Activated effector memory CD4-positive, alpha-beta T cell treated with anti-CD3 and anti-CD28 coated beads, Interleukin-2, amount 50 U/mL, for 16 hours (primary cell): ENCODE results near the gene TPSB2.
"Not testable (repeated sequence)": the region's sequence is repeated elsewhere in the genome, so short reads cannot be mapped to it uniquely, and the experiment has no call there.

Experiments
- DNase-seq: peaks from one replicate; pipeline ENCODE4 v3.0.0-alpha.2; 2020

Gene TPSB2

GRCh38 chr16:1230084-1230470 is at the start of gene TPSB2:
Gene TPSB2, minus strand, starts transcription at chr16:1230184. Its CDS starts 233 bp downstream, at chr16:1229951.
- DNase-seq = not testable (repeated sequence)

DNA sequence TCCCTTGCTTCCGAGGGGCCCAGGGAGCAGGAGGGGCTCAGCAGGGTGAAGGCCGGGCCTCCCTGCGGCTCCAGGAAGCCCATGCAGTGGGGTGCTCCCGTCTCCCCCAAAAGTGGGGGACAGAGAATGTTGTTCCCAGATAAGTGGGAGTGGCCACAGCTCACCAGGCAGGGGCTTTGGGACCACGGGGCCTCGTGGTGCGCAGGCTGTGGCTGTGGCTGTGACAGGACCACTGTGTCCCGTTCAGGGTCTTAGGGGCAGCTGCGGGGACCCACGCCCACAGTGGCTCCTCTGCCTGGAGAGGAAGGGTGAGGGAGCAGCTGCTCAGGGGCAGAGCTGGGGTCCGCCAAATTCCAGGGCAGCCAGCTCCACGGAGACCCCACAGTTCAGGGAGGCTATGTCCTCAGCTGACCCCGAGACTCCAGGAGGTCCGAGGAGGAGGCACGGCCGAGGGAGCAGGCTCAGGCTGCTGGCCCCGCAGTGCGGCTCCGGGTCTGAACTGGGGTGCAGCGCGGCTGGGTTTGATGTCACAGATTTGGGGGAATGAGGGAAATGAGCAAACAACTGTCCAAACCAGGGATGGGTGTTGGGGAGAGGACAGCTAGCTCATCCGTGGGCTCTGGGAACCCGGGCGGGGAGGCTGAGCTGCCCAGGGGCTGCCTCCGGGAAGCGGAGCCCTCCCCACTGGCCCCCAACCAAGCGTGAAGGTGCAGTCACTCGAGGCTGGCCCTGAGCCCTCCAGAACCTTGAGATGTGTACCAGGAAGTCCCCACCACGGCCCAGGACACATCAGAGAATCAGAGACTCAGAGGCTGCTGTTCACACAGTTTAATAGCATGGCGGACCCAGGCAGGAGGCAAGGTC is 49.3 kb upstream of the TPSB2 start:
- no peak for DNase-seq

GRCh38 chr16:1278477-1278876 is 48.5 kb upstream of the TPSB2 start:
- no peak for DNase-seq

DNA sequence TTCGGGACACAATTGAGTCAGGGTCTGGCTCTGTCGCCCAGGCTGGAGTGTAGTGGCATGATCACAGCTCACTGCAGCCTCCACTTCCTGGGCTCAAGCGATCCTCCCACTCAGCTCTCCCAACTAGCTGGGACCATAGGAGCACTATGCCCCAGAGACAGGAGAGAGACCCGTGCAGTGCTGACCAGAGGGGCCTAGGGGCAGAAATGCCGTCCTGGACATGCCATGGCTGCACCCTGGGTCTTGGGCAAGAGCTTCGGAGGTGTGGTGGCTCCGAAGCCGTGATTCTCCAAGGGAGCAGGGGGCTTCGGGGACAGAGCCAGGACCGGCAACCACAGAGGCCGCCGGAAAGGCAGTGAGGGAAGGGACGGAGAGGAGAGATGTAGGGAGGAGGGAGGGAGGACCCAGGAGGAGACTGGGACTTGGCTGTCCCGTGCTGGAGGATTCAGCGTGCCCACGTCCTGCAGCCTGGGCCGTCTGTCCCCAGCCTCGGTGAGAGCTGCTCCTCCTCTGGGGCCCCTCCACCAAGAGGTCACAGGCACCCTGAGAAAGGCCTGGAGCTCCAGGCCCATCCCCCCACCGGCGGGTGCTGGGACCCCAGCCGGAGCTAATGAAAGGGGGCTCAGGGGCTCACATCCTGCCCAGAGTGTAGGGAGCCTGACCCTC is 47.8 kb upstream of the TPSB2 start:
- no peak for DNase-seq

- no peak for DNase-seq
Observed at GRCh38 chr16:1277151-1277598, 47.2 kb upstream of the TPSB2 start.

DNA sequence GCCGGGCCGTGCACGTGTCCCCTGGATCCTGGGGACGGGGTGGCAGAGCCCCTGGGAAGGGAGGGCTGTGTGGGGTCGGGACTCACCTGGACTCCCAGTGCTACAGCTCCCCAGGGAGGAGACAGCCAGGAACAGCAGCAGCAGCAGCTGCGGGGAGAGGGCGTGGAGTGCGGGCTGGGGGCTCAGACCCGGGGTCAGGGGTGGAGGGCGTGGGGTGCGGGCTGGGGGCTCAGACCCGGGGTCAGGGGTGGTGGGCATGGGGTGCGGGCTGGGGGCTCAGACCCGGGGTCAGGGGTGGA is 46.5 kb upstream of the TPSB2 start:
- no peak for DNase-seq

DNA sequence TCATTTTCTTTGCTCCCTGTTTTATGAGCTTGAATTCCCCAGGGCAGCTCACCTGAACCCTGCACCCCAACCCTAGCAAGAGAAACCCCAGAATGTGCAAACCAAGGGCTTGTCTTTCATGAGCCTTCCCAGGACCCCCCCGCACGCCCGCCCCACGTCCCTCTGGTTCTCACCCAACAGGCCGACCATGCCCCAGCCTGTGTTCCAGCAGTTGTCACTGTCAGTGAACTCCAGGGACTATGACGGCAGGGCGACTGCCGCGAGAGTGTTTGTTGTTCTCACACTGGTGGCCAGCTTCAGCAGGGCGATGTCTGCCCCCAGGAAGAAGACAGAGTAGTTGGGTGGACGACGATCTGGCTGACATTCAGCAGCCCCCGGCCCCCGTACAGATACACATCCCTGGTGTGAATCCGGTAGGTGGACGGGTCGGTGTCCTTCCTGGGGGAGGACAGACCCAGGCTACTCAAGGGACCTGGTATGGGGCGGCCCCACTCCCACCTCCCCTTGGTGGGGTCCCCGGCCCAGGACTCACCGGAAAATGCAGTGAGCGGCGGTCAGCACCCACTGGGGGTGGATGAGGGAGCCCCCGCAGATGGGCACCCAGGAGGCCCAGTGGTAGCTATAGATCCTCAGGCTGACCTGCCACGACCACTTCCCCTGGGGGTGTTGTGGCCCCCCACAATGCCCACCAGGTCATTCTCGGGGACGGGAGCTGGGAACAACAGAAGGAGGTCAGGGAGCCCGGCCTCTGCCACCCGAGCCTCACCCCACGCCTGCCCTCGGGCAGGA is 46.0 kb upstream of the TPSB2 start:
- DNase-seq = no peak

- DNase-seq = no peak
Observed at GRCh38 chr16:1274767-1275166, 44.8 kb upstream of the TPSB2 start.

DNA sequence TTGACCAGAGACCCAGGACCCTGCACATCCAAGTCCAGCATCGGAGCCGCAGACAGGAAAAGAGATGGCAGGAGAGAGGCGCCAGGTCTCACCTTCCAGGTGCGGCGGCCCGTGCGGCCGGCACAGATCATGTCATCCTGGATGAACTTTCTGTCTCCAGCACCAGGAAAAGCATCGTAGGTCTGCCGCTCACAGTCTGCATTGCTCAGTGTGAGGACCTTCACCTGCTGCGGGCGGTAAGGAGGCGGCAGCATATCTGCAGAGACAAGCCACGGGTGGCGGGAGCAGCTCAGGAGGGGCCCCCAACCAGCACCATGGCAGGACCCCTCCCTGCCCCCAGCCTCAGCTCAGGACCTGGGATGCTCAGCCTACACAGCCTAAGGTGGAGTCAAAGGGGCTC is 43.8 kb upstream of the TPSB2 start:
- no peak for DNase-seq

- no peak for DNase-seq
Observed at GRCh38 chr16:1272453-1273198, 42.6 kb upstream of the TPSB2 start.

DNA sequence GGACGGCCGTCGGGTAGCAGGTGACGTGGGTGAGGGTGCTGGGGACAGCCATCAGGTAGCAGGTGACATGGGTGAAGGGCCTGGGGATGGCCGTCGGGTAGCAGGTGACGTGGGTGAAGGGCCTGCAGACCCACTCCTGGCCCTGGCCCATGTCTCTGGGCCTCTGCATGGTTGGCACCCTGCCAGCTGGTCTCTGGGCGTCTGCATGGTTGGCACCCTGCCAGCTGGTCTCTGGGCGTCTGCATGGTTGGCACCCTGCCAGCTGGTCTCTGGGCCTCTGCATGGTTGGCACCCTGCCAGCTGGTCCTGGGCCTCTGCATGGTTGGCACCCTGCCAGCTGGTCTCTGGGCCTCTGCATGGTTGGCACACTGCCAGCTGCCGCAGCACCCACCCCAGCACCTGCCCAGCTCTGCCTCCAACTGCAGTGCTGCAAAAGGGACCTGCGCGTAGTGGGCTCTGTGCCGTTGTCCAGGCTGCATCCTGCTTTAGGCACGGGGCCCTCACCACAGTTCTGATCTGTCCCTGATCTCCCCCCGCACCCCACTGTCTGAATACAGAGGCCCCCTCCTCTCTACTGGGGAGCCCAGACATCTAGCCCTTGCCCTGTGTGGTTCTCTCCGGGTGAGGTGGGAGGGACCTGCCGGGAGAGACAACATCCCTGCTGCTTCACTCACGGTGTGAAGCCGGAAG is 41.9 kb upstream of the TPSB2 start:
- DNase-seq = peak; percentile 77

- no peak for DNase-seq
Observed at GRCh38 chr16:1271380-1271723, 41.4 kb upstream of the TPSB2 start.

DNA sequence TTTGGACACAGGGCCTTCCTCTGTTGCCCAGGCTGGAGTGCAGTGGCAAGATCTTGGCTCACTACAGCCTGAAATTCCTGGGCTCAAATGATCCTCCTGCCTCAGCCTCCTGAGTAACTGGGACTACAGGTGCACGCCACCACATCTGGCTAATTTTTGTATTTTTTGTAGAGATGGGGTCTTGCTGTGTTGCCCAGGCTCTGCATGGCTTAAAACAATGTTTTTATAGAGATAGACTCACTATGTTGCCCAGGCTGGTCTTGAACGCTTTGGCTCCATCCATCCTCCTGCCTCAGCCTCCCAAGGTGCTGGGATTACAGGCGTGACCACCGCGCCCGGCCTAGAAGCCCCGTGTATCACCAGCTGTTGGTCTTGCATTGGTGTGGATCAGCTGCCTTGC is 39.4 kb upstream of the TPSB2 start:
- DNase-seq = not testable (repeated sequence)

GRCh38 chr16:1265826-1266225 is 35.8 kb upstream of the TPSB2 start:
- DNase-seq = no peak

DNA sequence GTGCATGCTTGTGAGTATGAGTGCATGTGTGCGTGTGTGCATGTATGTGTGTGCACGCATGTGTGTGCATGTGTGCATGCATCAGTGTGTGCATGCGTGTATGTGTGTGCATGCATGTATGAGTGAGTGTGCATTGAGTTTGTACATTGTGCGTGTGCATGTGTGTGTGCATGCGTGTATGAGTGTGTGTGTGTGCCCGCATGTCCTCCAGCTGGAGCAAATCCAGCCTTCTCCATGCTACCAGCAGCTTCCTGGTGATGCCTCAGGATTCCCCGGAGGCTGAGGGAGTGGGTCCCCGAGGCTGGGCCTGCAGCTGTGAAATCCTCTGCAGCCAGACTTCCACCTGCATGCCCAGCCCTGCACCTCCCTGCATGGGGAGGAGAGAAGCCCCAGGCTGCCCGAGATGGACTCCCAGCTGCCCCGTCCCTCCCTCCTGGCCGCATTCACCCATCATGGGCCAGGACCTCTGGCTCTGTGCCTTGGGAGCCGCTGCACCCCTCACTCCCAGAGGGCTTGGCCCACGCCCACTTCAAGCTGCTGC is 35.2 kb upstream of the TPSB2 start:
- DNase-seq = no peak

GRCh38 chr16:1264345-1265089 is 34.5 kb upstream of the TPSB2 start:
- DNase-seq = no peak

DNA sequence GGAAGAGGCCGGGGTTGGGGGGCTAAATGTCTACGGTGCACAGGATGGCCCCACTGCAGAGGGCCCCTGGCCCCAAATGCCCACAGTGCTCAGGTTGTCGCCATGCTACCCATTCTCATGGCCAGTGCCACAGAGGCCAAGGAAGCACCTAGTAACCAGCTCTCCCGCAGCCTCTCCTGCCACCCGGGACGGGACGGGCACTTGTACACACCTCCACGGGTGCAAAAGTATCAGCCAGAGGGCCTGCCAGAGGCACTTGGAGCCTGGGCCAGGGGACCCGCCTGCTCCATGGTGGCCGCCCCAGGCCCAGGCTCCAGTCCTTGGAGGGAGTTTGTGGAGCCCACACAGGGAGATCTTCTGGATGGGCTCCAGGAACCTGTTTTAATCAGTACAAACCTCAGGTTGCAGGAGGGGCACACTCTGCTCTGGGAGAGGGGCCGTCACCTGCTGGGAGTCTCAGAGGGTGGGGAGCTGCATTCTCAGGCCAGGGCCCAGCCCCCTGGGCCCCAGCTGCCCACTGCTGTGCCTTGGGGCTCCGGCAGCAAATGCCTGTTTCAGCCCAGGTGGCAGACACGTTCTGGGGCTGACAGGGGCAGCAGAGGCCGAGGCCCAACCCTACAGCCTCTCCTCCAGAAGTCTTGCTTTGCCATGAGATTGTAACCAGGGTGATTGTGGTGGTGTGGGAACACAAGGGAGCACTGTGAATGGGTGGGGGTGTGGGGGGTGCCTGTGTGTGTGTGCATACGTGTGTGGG is 33.8 kb upstream of the TPSB2 start:
- no peak for DNase-seq

GRCh38 chr16:1262846-1263221 is 32.9 kb upstream of the TPSB2 start:
- no peak for DNase-seq

- no peak for DNase-seq
Observed at GRCh38 chr16:1262210-1262845, 32.3 kb upstream of the TPSB2 start.
